AG09319 (cell line): ENCODE data around the gene HOXB6.

ENCODE experiments used
- DNase-seq: peaks from one replicate; pipeline ENCODE4 v3.0.0-alpha.2; 2010; ENCODE audit warnings: low read depth; ENCODE audit errors: extremely low read depth
- CTCF ChIP-seq: IDR thresholded peaks from 2 replicates; pipeline ENCODE4 v1.5.1; 2011; ENCODE audit warnings: low read depth, mild to moderate bottlenecking, inconsistent platforms, low read length, moderate library complexity

The HOXB6 gene

DNA sequence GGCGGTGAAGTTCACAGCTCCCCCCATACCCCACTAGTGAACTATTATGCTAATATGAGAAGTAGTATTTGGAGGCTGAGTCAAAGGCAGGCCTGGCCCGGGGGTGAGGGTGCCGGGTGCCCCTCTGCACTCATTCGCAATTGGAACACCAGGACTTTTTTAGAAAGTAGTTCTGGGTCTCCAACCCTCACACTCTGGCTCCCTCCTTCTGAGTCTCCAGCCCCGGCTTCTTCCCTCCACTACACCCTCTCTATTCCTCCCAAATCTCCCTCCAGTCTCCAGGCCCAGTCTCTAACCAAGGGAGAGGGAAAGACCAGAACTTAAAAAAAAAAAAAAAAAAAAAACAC lies 48.6 kb downstream of the HOXB6 start:
- no peak for TF ChIP-seq CTCF
- no peak for DNase-seq

DNA sequence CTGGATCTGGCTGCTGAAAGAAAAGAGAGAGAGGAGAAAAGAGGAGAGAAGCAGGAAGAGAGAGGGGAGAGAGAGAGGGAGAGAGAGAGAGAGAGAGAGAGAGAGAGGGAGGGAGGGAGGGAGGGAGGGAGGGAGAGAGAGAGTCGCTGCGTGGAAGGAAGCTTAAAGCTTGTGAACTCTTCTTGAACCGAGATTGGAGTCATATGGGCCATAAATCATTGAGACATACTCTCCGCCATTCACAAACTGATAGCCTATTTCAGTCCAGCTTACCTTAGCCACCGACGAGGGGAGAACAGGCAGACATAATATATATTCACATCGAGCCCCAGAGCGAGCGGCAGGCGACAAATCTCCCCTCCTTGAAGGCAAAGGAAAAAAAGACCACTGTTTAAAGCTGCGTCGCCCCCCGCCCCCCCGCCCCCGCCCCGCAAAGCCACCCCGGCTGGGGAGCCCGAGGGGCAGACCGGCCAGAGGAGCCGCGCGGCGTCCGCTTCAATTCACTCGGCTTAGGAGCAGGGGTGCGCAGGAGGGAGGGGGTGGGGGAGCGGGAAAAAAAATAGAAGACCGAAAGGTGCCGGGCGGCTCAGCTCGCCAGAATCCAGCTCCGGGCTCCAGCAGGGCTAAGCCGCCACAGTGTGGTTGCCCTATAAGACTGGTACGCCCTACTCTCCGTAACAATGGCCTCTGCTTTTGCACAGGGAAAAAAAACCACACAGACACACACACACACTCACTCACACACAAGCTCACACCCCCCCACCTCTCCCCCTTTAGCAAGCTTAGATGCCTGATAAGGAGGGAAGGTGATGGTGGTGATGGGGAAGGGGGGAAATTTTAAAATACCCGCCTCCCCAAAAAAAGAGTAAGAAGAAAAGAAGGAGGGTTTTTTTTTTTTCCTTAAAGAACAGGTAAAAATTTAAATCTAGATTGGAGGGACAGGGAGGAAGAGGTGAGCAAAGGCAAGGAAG lies 49.2 kb downstream of the HOXB6 start:
- no peak for TF ChIP-seq CTCF
- no peak for DNase-seq

- no peak for DNase-seq
- TF ChIP-seq CTCF: no peak
These were observed 50.2 kb downstream of the HOXB6 start for GRCh38 chr17:48554412-48555257.

DNA sequence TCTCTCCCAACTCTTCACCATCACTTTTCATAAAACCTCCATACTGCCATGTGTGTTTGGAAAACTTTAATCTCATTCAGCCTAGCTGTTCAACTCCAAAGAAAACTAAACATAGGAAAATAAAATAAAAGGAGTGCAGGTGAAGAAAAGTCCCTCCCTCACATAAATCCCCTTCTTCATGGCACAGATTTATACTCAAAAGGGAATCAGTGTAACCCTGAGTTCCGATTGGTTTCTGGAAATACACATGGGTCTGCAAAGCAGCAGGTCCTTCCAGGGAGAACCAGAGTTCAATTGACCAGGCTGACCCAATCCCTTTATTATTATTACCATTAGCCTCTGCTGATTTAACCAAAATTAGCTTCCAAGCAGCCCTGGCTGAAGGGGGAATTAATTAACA lies 51.0 kb downstream of the HOXB6 start:
- no peak for DNase-seq
- no peak for TF ChIP-seq CTCF

DNA sequence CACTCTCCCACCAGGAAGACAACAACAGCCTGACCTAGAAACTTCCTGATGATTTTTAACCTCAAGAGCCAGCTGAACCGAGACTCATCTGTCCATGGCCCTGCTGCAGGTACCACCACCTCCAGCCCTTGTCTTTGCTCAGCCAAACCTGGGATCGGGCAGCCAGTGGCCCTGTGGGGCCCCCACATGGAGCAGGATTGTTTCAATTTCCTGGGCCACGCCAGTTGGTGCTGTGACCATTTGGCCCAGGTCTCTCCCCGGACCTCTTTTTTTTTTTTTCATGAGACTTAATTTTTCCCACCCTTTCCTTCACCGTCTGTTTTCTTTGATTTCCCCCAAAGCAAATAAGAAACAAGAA lies 51.6 kb downstream of the HOXB6 start:
- no peak for DNase-seq
- no peak for TF ChIP-seq CTCF

GRCh38 chr17:48552466-48553189 lies 52.2 kb downstream of the HOXB6 start:
- no peak for TF ChIP-seq CTCF
- DNase-seq: no peak
